Subcutaneous abdominal adipose tissue (tissue), 5 donors: ENCODE measurements around the gene MYB.
"Not testable (repeated sequence)": the region's sequence is repeated elsewhere in the genome, so short reads cannot be mapped to it uniquely, and the experiment has no call there.

ENCODE experiments used
- H3K27ac ChIP-seq: one replicate; pipeline ENCODE4 v1.7.0; 2013; ENCODE audit warnings: low read depth, mild to moderate bottlenecking, inconsistent platforms, low read length, moderate library complexity
- H3K27me3 ChIP-seq, 5 donors: one replicate each; pipeline ENCODE4 v1.7.0; 2013; ENCODE audit warnings: low read length in 5 of 5, inconsistent platforms in 1 of 5; ENCODE audit not compliant: control insufficient read depth in 5 of 5, insufficient read depth in 4 of 5
- H3K36me3 ChIP-seq, 5 donors: one replicate each; pipeline ENCODE4 v1.7.0; 2013; ENCODE audit warnings: low read length in 5 of 5; ENCODE audit not compliant: control insufficient read depth in 5 of 5, insufficient read depth in 5 of 5
- H3K4me1 ChIP-seq, 5 donors: one replicate each; pipeline ENCODE4 v1.7.0; 2013; ENCODE audit warnings: low read length in 5 of 5, mild to moderate bottlenecking in 3 of 5, moderate library complexity in 1 of 5; ENCODE audit not compliant: control insufficient read depth in 5 of 5, insufficient read depth in 5 of 5
- H3K4me3 ChIP-seq, 5 donors: one replicate each; pipeline ENCODE4 v1.7.0; 2013; ENCODE audit warnings: low read length in 5 of 5, low read depth in 1 of 5
- H3K9ac ChIP-seq, 5 donors: one replicate each; pipeline ENCODE4 v1.7.0; 2013; ENCODE audit warnings: low read length in 5 of 5, mild to moderate bottlenecking in 4 of 5, moderate library complexity in 3 of 5
- H3K9me3 ChIP-seq, 5 donors: one replicate each; pipeline ENCODE4 v1.7.0; 2013; ENCODE audit warnings: low read length in 5 of 5; ENCODE audit not compliant: control insufficient read depth in 5 of 5
- donor health status: healthy.
- donor health status: healthy.
- donor health status: healthy.
- donor health status: healthy.
- donor health status: healthy.

Gene MYB

GRCh38 chr6:135146162-135146934 lies 34.8 kb upstream of the MYB start:
- H3K9ac ChIP-seq: no peak overlapping the region
- H3K4me1 ChIP-seq: no peaks in the 10 kb centered on the region
- no peaks in the 10 kb centered on the region for H3K36me3 ChIP-seq
- no peak overlapping the region for H3K4me3 ChIP-seq
- H3K27me3 ChIP-seq: no peaks in the 10 kb centered on the region
- no peaks in the 10 kb centered on the region for H3K9me3 ChIP-seq
- H3K27ac ChIP-seq: no peak overlapping the region

DNA sequence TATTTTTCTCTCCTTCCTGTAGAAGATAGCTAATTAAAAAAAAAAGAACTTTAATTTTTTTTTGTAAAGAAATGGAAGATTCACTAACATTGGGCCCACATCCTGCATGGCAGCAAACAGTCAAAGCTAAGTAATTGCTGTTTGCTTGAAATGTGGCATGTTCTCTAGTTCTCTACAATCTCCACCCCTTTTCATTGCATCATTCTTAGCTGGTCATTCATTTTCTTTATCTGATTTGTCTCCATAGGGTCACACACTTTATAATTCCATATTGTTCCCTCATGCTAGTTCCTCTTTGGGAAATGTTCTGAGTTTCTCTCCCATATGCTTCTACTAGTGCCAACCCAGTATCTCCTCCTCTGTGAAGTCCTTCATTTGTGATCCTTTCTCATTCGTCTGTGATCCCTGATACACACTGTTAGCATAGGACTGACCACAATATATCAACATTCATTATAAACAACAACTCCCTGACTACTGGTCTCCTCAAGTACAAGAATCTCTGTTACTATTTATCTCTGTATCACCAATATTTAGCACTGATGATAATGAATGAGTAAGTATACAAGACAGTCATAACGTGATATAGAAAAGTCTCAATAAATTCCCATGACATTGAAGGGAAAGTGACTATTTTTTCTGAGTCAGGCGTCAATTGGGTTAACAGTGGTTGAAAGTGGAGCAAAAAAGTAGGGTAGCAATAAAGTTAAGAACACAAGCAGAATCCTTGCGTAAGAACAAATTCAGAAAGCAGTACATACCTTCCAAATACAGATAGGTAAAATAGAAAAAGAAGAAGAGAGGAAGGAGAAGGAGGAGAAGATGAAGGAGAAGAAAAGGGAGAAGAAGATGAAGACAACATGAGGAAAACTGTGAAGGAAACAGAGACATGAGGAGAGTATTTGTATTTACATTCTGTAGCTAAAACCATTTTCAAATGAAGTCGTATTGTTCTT lies 33.2 kb upstream of the MYB start:
- no peaks in the 10 kb centered on the region for H3K27me3 ChIP-seq
- H3K4me1 ChIP-seq: no peaks in the 10 kb centered on the region
- no peaks in the 10 kb centered on the region for H3K36me3 ChIP-seq
- no peaks in the 10 kb centered on the region for H3K9me3 ChIP-seq
- no peak overlapping the region for H3K9ac ChIP-seq
- no peak overlapping the region for H3K27ac ChIP-seq
- no peak overlapping the region for H3K4me3 ChIP-seq

DNA sequence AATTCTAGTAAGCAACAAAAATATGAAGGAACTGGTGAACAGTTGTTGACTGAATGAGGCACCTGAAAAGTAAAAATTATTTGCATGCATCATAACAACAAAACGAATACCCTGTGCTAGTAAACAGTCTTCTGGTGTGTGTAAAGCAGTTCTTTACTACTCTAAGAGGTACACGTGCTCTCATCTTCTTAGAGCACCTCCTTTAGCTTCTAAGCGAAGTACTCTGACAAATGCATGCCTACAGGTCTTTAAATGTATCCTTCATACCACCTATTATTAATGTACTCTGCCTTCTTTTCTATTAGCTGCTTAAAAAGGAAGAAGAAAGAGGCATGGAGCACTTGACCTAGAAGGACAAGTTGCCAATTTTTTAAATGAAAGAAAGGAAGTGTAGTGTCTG lies 32.2 kb upstream of the MYB start:
- Histone ChIP-seq H3K27me3 (no peaks in the 10 kb centered on the region), H3K9ac (no peak overlapping the region), H3K4me1 (no peaks in the 10 kb centered on the region), H3K9me3 (no peaks in the 10 kb centered on the region), H3K4me3 (no peak overlapping the region), H3K27ac (no peak overlapping the region), H3K36me3 (no peaks in the 10 kb centered on the region)

GRCh38 chr6:135149376-135149775 lies 31.7 kb upstream of the MYB start:
- no peak overlapping the region for H3K9ac ChIP-seq
- no peaks in the 10 kb centered on the region for H3K9me3 ChIP-seq
- H3K4me3 ChIP-seq: no peak overlapping the region
- H3K27me3 ChIP-seq: no peaks in the 10 kb centered on the region
- no peaks in the 10 kb centered on the region for H3K4me1 ChIP-seq
- no peaks in the 10 kb centered on the region for H3K36me3 ChIP-seq
- no peak overlapping the region for H3K27ac ChIP-seq

DNA sequence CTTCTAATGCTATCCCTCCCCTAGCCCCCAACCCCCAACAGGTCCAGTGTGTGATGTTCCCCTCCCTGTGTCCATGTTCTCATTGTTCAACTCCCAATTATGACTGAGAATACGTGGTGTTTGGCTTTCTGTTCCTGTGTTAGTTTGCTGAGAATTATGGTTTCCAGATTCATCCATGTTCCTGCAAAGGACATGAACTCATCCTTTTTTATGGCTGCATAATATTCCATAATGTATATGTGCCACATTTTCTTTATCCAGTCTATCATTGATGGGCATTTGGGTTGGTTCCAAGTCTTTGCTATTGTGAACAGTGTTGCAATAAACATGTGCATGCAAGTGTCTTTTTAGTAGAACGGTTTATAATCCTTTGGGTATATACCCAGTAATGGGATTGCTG lies 30.6 kb upstream of the MYB start:
- H3K9ac ChIP-seq, H3K27me3 ChIP-seq, H3K9me3 ChIP-seq, H3K36me3 ChIP-seq, H3K27ac ChIP-seq, H3K4me1 ChIP-seq, H3K4me3 ChIP-seq: not testable (repeated sequence)

- not testable (repeated sequence) for H3K36me3 ChIP-seq, H3K9me3 ChIP-seq, H3K27ac ChIP-seq, H3K9ac ChIP-seq, H3K27me3 ChIP-seq, H3K4me1 ChIP-seq, H3K4me3 ChIP-seq
These were observed 27.0 kb upstream of the MYB start for GRCh38 chr6:135154125-135154524.

- Histone ChIP-seq H3K4me1 (no peaks in the 10 kb centered on the region), H3K4me3 (no peak overlapping the region), H3K27me3 (peaks cover 0 to 4% (median 0%) of the 10 kb centered on the region in 5 donors), H3K9me3 (no peaks in the 10 kb centered on the region), H3K9ac (no peak overlapping the region), H3K27ac (no peak overlapping the region), H3K36me3 (no peaks in the 10 kb centered on the region)
These were observed 22.7 kb upstream of the MYB start for GRCh38 chr6:135158397-135158796.

GRCh38 chr6:135159531-135159930 lies 21.6 kb upstream of the MYB start:
- Histone ChIP-seq H3K9me3 (no peaks in the 10 kb centered on the region), H3K36me3 (no peaks in the 10 kb centered on the region), H3K4me1 (no peaks in the 10 kb centered on the region), H3K27me3 (peaks cover 0 to 4% (median 0%) of the 10 kb centered on the region in 5 donors), H3K9ac (no peak overlapping the region), H3K4me3 (no peak overlapping the region), H3K27ac (no peak overlapping the region)

GRCh38 chr6:135161411-135162395 lies 19.4 kb upstream of the MYB start:
- Histone ChIP-seq H3K36me3 (no peaks in the 10 kb centered on the region), H3K9ac (no peak overlapping the region), H3K4me1 (no peaks in the 10 kb centered on the region), H3K27me3 (no peaks in the 10 kb centered on the region), H3K4me3 (no peak overlapping the region), H3K9me3 (no peaks in the 10 kb centered on the region), H3K27ac (no peak overlapping the region)
